ENCODE results near the gene CDK14. TPM values are rescaled to one million over a fixed set of nuclear protein-coding genes. Genes with fewer than 3 reads are reported as not detected.

The CDK14 gene
- total RNA-seq, 1 donor from 2014 or later: 109 TPM

DNA sequence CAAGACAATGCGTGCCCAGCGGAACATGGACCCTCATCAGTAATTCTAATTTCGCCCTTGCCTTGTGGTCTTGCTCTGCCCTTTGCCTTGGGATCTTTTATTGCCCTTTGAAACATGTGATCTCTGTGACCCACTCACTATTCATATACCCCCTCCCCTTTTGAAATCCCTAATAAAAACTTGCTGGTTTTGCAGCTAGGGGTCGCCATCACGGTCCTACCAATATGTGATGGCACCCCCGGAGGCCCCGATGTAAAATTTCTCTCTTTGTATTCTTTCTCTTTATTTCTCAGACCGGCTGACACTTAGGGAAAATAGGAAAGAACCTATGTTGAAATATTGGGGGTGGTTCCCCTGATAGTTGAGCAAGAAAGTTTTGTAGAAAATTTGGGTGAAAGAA, 242.7 kb downstream of the CDK14 start:
- no peak for DNase-seq (ENCODE audit: low spot score)

DNA sequence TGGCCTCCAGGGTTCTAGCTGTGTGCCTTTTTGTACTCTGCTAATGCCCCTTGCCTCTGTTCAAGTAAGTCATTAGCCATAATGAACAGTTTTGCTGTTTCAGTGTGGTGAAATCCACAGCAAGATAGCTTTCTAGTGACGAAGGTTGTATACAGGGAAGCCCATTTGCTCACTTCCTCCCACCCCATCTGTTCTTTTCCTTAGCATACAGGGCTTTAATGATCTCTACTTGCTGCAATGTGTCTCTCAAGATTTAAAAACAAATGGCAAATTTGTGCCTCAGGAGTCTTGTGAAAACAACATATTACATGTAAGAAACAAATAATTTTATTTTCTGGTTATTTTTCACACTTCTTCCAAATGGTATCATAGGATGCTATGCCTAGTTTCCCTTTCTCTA, 243.2 kb downstream of the CDK14 start:
- no peak for DNase-seq (ENCODE audit: low spot score)

DNA sequence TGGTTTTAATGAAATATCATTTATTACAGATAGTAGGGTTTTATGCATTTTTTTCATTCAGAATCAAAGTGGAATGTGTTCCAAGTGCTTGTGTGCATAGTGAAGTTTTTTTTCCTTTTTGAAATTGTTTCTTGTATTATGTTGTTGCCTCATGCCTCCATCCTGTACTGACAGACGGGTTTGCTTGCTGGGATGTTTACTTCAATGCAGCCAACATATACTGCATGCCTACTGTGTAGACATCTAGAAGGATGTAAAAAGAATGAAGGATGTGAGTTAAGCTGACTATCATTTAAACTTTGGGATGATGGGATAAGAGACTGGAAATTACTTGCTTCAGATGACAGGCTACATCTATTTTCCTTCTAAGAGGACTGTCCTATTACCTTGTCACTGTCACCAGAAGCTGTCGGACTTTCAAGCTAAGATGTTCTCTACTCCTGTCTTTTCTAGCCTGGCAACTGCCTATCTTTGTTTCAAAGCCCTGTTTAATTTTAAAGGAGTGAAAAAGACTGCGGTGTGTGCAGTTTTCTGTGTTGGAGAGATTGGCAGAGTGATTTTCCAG, 243.7 kb downstream of the CDK14 start:
- no peak for DNase-seq (ENCODE audit: low spot score)

DNA sequence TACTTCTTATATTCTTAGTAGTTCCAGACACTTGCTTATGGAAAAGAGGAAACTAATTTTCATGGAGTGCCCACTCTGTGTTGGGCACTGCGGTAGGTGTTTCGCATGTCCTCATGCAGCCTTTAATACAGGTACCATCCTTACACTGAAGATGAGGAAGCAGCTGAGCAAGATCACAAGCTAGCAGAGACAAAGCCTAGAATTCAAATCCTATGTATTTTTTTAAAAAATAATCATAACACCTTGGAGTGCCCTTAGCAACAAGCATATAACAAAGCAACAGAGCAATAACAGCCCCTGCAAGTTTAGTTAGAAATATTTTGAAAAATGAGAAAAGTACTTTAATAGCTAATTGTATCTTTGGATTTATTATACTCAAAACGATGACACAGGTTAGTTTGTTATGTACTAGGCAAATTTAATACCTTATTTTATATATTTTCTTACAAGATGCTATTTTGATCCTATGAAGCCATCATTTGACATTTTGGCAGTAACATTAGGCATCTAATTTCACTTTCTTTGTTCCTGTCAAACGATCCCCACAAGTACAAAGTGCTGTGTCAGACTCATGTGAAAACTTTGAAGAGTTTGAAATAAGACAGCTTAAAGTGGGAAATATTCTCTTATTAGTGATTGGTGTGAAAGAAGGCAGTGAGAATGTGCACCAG, 245.8 kb downstream of the CDK14 start:
- no peak for DNase-seq (ENCODE audit: low spot score)

DNA sequence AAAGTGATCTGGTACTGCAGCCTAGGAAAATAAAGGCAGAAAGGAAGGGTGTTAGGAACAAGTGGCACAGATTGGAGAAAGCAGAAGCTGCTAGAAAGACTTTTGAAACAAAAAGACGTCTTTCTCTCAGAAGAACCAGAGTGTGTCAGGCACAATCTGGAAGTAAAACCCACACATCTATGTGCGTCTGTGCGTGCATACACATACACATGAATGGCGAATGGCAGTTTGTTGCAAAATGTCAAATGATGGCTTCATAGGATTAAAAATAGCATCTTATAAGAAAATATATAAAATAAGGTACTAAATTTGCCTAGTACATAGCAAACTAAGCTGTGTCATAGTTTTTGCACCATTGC, 246.3 kb downstream of the CDK14 start:
- DNase-seq (ENCODE audit: low spot score): no peak

DNA sequence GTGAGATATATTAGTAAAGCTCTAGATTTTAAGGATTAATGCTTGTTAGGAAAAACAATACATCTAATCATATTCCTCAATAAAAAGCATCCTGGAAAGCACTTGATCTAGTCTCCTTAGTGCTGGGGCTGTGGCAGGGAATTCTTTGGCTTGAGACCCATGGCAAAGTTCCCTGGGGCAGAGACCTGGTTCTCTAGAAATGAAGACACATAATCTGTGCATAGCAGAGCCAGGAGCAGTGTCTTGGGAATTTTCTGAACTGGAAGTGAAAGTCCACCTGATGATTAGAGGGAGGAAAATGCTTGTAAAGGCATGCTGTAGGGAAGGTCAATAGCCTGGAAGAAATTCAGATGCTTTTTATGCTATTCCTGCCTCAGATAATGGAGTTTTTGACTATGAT, 247.4 kb downstream of the CDK14 start:
- DNase-seq (ENCODE audit: low spot score): no peak

DNA sequence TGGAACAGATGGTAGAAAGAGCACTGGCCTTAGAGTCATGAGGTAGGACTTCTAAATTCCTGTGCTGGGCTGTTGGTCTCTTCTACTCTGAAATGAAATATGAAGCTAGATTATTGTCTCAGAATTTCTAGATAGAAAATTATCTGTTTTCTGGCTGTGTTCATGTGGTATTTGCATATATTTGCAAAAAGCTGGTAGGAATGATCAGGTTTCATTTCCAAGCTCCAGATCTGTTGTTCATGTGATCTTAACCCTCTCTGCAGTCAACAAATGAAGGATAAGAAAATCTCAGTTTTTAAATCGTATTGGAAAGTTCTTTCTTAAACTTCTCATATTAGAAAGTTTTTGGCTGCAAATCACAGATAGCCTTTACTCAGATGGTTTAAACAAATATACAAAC, 248.3 kb downstream of the CDK14 start:
- DNase-seq (ENCODE audit: low spot score): no peak

DNA sequence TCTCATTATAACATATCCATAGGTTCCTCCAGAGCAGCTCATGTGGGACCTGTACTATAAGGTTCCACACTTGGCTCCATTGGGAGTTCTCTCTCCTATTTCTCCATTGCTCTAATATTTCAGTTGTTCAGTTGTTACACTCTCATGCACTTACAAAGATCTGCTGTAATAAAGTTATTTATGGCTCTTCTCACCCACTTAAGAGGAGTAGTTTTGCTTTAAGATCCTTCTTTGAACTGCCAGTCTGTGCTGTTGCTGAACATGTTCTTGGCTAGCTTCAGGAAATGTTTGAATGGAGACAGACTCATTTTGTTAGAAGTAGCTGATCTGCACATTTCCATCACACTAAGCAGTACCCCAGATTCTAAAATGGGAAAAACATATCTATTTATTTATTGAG, 250.1 kb downstream of the CDK14 start:
- no peak for DNase-seq (ENCODE audit: low spot score)

DNA sequence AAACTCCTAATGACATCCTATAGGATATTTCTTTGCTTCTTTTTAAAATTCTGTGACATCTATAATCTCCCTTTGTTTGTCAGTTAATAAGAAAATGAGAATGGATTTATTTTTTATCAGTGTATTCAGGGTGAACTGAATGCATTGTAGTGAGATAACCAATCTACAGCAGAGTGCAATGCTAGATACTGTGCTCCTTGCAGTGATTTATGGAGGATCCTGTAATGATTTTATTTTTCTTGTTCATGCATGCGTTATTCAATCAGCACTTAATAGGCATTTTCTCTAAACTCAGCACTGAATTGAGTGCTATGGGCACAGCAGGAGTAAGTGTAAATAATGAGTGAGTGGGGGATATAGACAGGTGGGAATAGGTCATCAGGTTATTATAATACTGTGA, 253.9 kb downstream of the CDK14 start:
- DNase-seq (ENCODE audit: low spot score): no peak

DNA sequence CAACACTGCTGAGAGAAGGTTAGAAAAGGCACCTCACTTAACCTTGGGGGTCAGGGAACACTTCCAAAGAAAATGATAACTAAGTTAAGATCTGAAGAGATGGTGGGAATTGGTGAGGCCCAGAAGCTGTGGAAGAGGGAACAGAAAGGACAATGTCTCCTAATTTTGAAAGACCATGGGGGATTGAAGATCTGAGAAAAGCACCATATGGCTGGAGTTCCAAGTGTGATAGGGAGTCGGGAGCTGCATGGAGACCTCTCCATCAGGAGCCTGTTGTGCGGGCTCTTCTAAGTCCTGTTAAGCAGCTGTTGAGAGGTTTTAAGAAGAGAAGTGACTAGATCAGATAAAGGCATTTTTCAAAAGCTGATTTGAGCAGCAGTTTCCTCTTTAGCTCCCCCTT, 254.3 kb downstream of the CDK14 start:
- DNase-seq (ENCODE audit: low spot score): no peak

DNA sequence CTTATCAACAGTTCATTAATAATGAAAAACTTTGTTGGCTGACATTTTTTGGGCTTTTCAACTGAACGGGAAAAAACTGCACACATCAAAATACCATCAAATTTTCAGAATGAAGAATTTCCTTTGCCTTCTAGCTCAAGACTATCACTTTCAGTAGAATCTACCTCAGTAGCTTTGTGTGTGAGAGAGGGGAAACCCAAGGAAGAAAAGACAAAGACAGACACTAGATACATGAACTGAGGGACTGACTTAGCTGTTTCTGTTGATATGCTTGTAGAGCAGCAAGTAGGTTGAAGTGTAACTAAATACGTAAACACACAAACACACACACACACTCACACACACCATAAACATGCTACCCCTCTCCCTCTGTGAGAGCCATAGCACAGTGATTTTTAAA, 257.1 kb downstream of the CDK14 start:
- DNase-seq (ENCODE audit: low spot score): no peak

DNA sequence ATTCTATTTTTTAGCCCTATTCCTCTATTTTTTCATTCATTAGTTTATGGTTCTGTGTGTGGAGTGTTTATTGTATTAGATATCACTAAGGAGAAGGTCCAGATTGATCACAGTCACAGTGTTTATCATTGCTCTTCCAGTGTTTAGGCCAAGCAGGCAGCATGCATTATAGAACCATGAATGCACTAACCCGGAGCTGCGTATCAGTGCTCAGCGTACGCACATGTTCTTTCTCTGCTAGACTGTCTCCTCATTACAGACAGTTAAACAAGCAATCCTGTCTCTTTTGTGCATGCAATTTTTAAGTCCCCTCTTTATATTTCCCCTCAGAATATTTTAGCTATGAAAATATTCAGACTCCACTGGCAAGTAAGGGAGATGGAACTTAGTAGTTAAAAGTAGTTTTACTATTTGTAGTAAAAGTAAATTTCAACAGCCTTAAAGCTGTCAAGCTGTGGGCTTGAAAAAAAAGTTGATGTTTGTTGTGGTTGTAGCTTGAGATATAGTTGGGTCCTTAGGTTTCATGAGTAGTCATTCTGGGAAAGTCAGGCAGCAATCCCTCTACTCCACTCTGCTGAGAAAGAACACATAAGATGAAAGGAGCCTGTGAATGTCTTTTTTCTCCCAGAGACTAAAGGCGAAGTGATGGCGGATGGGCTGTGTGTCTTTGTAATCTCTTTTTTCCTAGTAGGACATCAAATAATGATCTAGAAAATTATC, 260.4 kb downstream of the CDK14 start:
- no peak for DNase-seq (ENCODE audit: low spot score)

DNA sequence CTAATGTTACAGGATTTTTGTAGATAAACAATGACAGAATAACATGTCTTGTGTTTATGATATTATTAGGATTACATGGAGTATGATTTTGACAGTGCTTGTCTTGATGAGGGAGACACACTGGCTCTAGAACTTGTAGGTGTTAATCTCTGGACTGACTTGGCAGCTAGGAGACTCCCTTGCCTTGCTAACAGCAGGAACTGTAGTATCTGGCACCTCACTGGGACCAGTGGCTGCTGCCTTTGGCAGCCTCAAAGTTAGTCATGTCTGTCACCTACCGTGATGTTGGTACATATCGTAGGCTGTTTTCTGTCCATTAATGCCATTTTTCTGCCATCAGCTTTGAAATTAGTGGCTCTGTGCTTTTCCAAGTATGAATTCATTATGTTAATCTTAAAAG, 261.5 kb downstream of the CDK14 start:
- DNase-seq (ENCODE audit: low spot score): no peak

DNA sequence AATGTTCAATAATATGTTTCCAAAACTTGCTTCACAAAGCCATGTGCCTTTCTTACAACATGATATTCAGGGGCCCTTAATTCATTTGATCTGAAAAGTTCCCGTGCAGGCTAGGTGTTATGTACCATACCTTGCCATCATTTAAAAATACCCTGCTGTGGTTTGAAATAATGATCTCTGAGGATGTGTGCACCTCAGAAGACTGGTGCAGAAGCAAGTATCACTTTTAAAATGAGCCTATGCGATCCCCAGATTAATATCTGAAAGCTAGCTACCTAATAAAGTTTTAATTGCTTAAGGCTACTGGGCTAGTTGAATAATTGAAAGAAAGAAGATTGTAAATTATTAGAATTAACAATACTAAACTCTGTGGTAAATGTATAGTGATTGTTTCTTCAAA, 262.4 kb downstream of the CDK14 start:
- DNase-seq (ENCODE audit: low spot score): no peak

DNA sequence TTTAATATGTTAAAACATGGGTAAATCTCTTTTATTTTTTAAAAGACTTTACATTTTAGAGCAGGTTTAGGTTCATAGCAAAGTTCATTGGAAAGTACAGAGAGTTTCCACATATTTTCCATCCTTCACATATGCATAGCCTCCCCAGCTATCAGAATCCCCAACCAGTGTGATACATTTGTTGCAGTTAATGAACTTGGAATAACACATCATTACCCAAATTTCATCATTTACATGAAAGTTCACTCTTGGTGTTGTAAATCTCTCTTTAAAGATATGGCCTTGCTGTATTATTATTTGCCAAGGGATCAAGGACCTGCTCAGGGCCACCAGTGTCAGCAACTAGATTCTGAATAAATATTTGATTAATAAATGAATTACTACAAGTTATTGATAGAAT, 263.4 kb downstream of the CDK14 start:
- DNase-seq (ENCODE audit: low spot score): no peak

DNA sequence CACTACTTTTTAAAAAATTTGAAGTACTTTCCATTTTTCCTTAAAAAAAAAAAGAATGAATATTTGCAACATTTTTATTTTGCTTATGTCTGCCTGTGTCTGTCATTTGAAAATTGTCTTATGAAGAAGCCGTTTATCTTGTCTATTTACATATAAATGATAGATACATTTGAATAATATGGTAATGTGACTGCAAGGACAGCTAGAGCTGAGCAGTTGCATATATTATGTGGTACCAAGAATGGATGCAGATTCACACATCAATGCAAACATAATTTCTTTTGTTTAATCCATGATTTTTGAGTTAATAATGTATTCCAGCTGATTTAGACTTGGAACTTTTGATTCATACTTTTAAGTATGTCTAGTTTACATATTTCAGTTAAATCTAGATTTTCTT, 268.0 kb downstream of the CDK14 start:
- no peak for DNase-seq (ENCODE audit: low spot score)

DNA sequence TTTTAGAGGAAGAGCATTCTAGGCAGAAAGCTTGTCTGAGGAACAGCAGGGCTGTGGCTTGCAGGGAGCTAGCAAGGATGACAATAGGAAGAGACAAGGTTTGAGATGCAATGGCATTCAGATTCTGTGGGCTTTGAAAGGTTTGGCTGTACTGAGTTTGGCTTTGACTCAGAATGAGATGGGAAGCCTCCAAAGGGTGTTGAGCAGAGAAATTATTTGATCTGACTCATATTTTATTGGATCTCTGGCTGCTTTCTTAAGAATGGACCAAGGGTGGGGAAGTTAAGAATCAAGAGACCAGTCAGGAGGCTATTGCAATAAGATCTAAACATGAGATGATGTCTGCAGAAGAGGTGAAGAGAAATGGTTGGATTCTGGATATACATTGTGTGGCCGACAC, 273.2 kb downstream of the CDK14 start:
- DNase-seq (ENCODE audit: low spot score): no peak

DNA sequence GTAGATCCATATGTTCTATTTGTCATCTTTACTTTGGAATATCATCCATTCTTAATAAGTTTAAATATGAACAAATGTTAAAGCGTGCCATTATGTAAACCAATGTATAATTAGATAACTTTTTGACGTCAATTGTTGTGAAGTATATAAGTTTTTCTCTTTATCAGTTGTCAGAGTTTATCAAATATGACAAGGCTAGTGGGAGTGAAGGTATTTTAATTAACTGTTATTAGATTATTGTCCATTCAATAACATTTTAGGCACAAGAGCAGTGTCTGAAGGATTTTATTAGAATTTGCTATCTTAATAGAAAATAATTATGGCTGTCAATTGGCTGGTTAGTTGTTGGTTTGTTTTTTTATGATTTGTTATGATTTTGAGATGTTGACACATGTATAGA, 280.6 kb downstream of the CDK14 start:
- no peak for DNase-seq (ENCODE audit: low spot score)

DNA sequence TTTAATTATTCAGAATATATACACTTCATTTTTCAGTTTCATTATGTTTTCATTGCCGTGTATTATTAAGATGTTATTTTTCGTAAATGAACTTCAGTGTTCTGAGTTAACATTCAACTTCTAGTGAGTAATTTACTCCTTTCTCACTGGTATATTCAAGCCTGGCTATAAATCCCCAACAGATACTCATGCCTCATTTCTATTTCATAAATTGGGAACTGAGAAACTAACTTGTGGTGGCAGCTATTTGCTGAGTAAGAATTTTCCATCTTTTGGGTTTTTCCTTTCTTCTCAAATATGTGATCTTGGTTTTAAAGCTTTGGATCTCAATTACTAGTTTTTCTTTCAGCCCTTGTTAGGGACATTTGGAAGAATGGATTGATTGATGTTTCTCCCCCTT, 281.1 kb downstream of the CDK14 start:
- no peak for DNase-seq (ENCODE audit: low spot score)

DNA sequence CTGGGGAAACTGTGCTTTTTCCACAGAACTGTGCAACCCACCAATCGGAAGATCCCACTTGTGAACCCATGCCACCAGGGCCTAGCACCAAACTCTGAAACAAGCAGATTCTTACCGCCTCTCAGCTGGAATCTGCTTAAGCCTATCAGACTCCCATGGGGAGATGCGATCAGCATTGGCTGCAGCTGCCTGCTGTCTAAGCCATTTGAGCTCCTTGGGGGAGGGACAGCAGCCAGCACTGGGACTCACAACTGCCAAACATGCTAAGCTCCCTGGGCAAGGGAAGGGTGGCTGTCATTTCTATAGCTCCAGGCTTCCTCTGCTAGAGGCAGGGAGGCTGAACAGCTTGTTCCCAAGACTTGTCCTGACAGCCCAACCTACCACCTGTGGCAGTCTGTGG, 283.8 kb downstream of the CDK14 start:
- no peak for DNase-seq (ENCODE audit: low spot score)

DNA sequence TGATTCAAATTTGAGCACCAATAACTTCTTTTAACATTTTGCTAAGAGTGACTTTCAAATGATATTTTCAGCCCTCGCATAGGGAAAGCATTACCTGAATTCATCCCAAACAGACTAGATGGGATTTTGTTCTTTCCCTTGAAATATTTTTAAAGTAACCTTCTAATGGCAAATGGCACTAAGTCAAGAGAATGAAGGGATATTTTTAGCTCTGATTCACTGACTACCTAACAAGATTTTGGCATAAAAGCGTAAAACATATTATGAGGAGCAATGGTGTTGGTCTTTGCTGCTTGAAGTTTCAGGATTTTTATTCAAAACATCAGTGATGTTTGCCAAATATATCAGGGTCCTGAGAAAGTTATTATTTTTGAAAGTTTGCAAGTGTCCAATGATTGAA, 290.3 kb downstream of the CDK14 start:
- DNase-seq (ENCODE audit: low spot score): no peak

DNA sequence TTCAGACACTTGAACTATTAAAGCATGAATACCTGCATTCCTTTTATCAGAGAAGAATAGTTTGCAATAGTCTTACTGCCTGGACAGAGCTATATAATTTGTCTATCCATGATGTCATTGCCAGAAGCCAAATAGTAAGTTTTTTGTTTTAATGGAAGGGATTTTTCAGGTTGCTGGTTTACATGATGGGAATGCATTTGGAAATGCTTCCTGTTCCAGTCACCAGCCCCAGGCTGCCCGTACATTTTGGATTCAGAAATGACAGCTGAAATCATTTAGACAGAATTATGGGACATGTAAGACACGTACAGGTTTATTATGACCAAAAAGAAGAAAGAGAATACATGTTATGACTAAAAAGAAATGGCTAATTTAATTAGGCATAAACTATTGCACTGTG, 293.1 kb downstream of the CDK14 start:
- no peak for DNase-seq (ENCODE audit: low spot score)

DNA sequence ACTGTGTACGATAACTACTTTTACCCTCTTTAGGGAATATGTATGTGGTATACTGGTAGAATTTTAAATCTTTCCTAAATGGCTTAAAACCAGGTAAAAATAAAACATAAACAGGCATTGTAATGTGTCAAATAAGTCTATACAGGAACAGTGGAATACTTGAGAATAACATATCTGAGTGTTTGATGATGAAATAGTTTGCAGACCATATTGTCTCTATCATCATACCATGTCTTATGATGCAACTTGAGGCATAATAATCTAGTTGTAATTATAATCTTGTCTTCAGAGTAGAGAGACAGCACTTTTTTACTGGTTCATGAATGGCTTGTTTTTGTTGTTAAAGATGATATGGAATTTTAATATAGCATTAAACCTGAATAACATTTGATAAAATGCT, 293.5 kb downstream of the CDK14 start:
- DNase-seq (ENCODE audit: low spot score): no peak

DNA sequence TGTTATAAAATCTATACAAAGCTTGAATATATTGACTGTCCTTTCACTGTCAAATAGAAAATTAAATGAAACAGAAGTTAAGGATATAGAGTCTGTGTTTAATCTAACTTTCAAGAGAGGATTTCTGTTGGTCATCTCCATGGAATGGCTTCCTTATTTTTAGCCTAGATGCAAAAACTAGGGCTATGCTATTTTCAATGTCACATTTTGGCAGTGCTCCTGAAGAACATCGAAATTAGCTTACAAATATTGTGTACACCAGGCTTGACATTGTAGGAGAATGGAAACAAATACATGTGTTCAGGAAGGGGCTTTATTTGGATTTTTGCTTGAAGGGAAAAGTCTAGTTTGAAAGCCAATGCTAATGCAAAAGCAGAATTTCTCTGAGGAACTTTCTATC, 295.4 kb downstream of the CDK14 start:
- no peak for DNase-seq (ENCODE audit: low spot score)
